IPS DF 4.7 (cell line): Measurements from ENCODE around the gene PPTC7.
"Not testable (repeated sequence)": the region's sequence is repeated elsewhere in the genome, so short reads cannot be mapped to it uniquely, and the experiment has no call there.

Experiments used
- DNase-seq: peaks from one replicate; pipeline ENCODE4 v3.0.0-alpha.2; 2013; ENCODE audit warnings: low spot score; ENCODE audit errors: extremely low read depth

Gene PPTC7

GRCh38 chr12:110536834-110537604 lies 46.1 kb downstream of the PPTC7 start:
- DNase-seq = no peak

- no peak for DNase-seq
Observed at GRCh38 chr12:110534811-110535210, 48.3 kb downstream of the PPTC7 start.

GRCh38 chr12:110533607-110534006 lies 49.5 kb downstream of the PPTC7 start:
- DNase-seq = no peak

GRCh38 chr12:110532644-110533043 lies 50.5 kb downstream of the PPTC7 start:
- no peak for DNase-seq

GRCh38 chr12:110531741-110532333 lies 51.3 kb downstream of the PPTC7 start:
- no peak for DNase-seq

- DNase-seq = no peak
Observed at GRCh38 chr12:110530511-110530910, 52.6 kb downstream of the PPTC7 start.

GRCh38 chr12:110528277-110528839 lies 54.8 kb downstream of the PPTC7 start:
- DNase-seq = no peak

- not testable (repeated sequence) for DNase-seq
Observed at GRCh38 chr12:110520876-110521712, 62.0 kb downstream of the PPTC7 start.

- not testable (repeated sequence) for DNase-seq
Observed at GRCh38 chr12:110518014-110518413, 65.1 kb downstream of the PPTC7 start.

- DNase-seq = no peak
Observed at GRCh38 chr12:110516995-110517394, 66.1 kb downstream of the PPTC7 start.

GRCh38 chr12:110514363-110514762 lies 68.8 kb downstream of the PPTC7 start:
- no peak for DNase-seq

- DNase-seq = no peak
Observed at GRCh38 chr12:110513842-110514241, 69.3 kb downstream of the PPTC7 start.

GRCh38 chr12:110508071-110508586 lies 75.0 kb downstream of the PPTC7 start:
- DNase-seq = no peak

GRCh38 chr12:110505332-110505731 lies 77.8 kb downstream of the PPTC7 start:
- DNase-seq = no peak

- DNase-seq = no peak
Observed at GRCh38 chr12:110503432-110503831, 79.7 kb downstream of the PPTC7 start.

GRCh38 chr12:110501752-110502738 lies 81.1 kb downstream of the PPTC7 start, which contains the start of the genes RAD9B and VPS29:
TSS of gene RAD9B (plus strand) at chr12:110502331. CDS start at chr12:110502338, 7 bp downstream.
TSS of gene VPS29 (minus strand) at chr12:110502111. CDS start at chr12:110502051, 60 bp downstream.
- peak; percentile 98 for DNase-seq

- DNase-seq = no peak
Observed at GRCh38 chr12:110501399-110501751, 81.7 kb downstream of the PPTC7 start.

- DNase-seq = no peak
Observed at GRCh38 chr12:110498984-110499706, 84.0 kb downstream of the PPTC7 start.
